Measurements from ENCODE around the gene PRMT6. TPM values are rescaled to one million over a fixed set of nuclear protein-coding genes. Genes with fewer than 3 reads are reported as not detected.
"Not testable (repeated sequence)": the region's sequence is repeated elsewhere in the genome, so short reads cannot be mapped to it uniquely, and the experiment has no call there.

PRMT6 gene
- total RNA-seq, 1 experiment from 2014 or later: 15.4 TPM

- no peaks in the 10 kb centered on the region for H3K9me3 Mint-ChIP-seq (ENCODE audit: low read depth, unreplicated experiment)
- no peak overlapping the region for H3K4me3 Mint-ChIP-seq (ENCODE audit: low read depth, unreplicated experiment)
- no peaks in the 10 kb centered on the region for H3K36me3 Mint-ChIP-seq (ENCODE audit: insufficient read depth, unreplicated experiment)
- no peak overlapping the region for H3K27ac Mint-ChIP-seq (ENCODE audit: unreplicated experiment)
- H3K27me3 Mint-ChIP-seq (ENCODE audit: unreplicated experiment): no peaks in the 10 kb centered on the region
- intact Hi-C loops (cut with micrococcal nuclease; ENCODE audit: unreplicated experiment): no loop called here
- H3K4me1 Mint-ChIP-seq (ENCODE audit: low read depth, unreplicated experiment): no peaks in the 10 kb centered on the region
- BruUV-seq (replicated peaks): no TSS peak
- no peak for TF ChIP-seq CTCF (IDR thresholded peaks at IDR 0.05; ENCODE audit: unreplicated experiment)
- CTCF ChIA-PET: no interaction called here
- no peak for DNase-seq
Measured at GRCh38 chr1:107018445-107018844, 38.0 kb upstream of the PRMT6 start.

GRCh38 chr1:107019166-107019565, 37.3 kb upstream of the PRMT6 start:
- H3K4me3 Mint-ChIP-seq (ENCODE audit: low read depth, unreplicated experiment): no peak overlapping the region
- DNase-seq: no peak
- H3K4me1 Mint-ChIP-seq (ENCODE audit: low read depth, unreplicated experiment): no peaks in the 10 kb centered on the region
- no peak overlapping the region for H3K27ac Mint-ChIP-seq (ENCODE audit: unreplicated experiment)
- no peaks in the 10 kb centered on the region for H3K9me3 Mint-ChIP-seq (ENCODE audit: low read depth, unreplicated experiment)
- intact Hi-C loops (cut with micrococcal nuclease; ENCODE audit: unreplicated experiment): no loop called here
- no peaks in the 10 kb centered on the region for H3K27me3 Mint-ChIP-seq (ENCODE audit: unreplicated experiment)
- CTCF ChIA-PET: no interaction called here
- no TSS peak for BruUV-seq (replicated peaks)
- no peaks in the 10 kb centered on the region for H3K36me3 Mint-ChIP-seq (ENCODE audit: insufficient read depth, unreplicated experiment)
- TF ChIP-seq CTCF (IDR thresholded peaks at IDR 0.05; ENCODE audit: unreplicated experiment): no peak

- H3K9me3 Mint-ChIP-seq (ENCODE audit: low read depth, unreplicated experiment); CTCF ChIA-PET; H3K36me3 Mint-ChIP-seq (ENCODE audit: insufficient read depth, unreplicated experiment); BruUV-seq (replicated peaks); H3K27me3 Mint-ChIP-seq (ENCODE audit: unreplicated experiment); H3K4me3 Mint-ChIP-seq (ENCODE audit: low read depth, unreplicated experiment); DNase-seq; H3K4me1 Mint-ChIP-seq (ENCODE audit: low read depth, unreplicated experiment); intact Hi-C loops (cut with micrococcal nuclease; ENCODE audit: unreplicated experiment): not testable (repeated sequence)
- peak overlapping the region; percentile 64 for H3K27ac Mint-ChIP-seq (ENCODE audit: unreplicated experiment)
Measured at GRCh38 chr1:107038874-107039273, 17.6 kb upstream of the PRMT6 start.

GRCh38 chr1:107044310-107045220, 11.9 kb upstream of the PRMT6 start:
- H3K36me3 Mint-ChIP-seq (ENCODE audit: insufficient read depth, unreplicated experiment); DNase-seq; BruUV-seq (replicated peaks); H3K4me1 Mint-ChIP-seq (ENCODE audit: low read depth, unreplicated experiment); H3K27me3 Mint-ChIP-seq (ENCODE audit: unreplicated experiment); H3K9me3 Mint-ChIP-seq (ENCODE audit: low read depth, unreplicated experiment); H3K4me3 Mint-ChIP-seq (ENCODE audit: low read depth, unreplicated experiment); CTCF ChIA-PET; H3K27ac Mint-ChIP-seq (ENCODE audit: unreplicated experiment); intact Hi-C loops (cut with micrococcal nuclease; ENCODE audit: unreplicated experiment): not testable (repeated sequence)

- no peak for TF ChIP-seq CTCF (IDR thresholded peaks at IDR 0.05; ENCODE audit: unreplicated experiment)
- Mint-ChIP-seq H3K4me1 (ENCODE audit: low read depth, unreplicated experiment) (no peaks in the 10 kb centered on the region), H3K36me3 (ENCODE audit: insufficient read depth, unreplicated experiment) (no peaks in the 10 kb centered on the region), H3K9me3 (ENCODE audit: low read depth, unreplicated experiment) (no peaks in the 10 kb centered on the region), H3K4me3 (ENCODE audit: low read depth, unreplicated experiment) (no peak overlapping the region), H3K27me3 (ENCODE audit: unreplicated experiment) (no peaks in the 10 kb centered on the region), H3K27ac (ENCODE audit: unreplicated experiment) (no peak overlapping the region)
- CTCF ChIA-PET: no interaction called here
- DNase-seq: no peak
- BruUV-seq (replicated peaks): no TSS peak
- intact Hi-C loops (cut with micrococcal nuclease; ENCODE audit: unreplicated experiment): no loop called here
Measured at GRCh38 chr1:107047602-107048001, 8.9 kb upstream of the PRMT6 start.
